Kidney (tissue), 14 donors: ENCODE results near the gene DSCAML1. TPM values are rescaled to one million over a fixed set of nuclear protein-coding genes. Genes with fewer than 3 reads are reported as not detected.

Experiments used
- DNase-seq, 5 donors: peaks; one replicate each; pipeline ENCODE4 v3.0.0-alpha.2; 2013 to 2020
- FAIRE-seq: peaks from 2 replicates; lab custom pipeline; 2012; peaks lifted over from hg19 to GRCh38; lab: Jason Lieb, UNC
- H3K27ac ChIP-seq, 2 donors: one replicate each; pipeline ENCODE4 v1.7.0; 2013; ENCODE audit warnings: low read depth in 2 of 2, low read length in 2 of 2, inconsistent platforms in 1 of 2
- H3K27me3 ChIP-seq: one replicate; pipeline ENCODE4 v1.7.1; 2013; ENCODE audit warnings: low read length, inconsistent platforms; ENCODE audit not compliant: control insufficient read depth, insufficient read depth
- H3K36me3 ChIP-seq, 3 donors: one replicate each; pipeline versions ENCODE4 v1.7.0 to v1.7.1; 2013; ENCODE audit warnings: low read length in 3 of 3, control low read depth in 1 of 3, inconsistent platforms in 1 of 3; ENCODE audit not compliant: insufficient read depth in 3 of 3, control insufficient read depth in 2 of 3
- H3K4me1 ChIP-seq, 3 donors: one replicate each; pipeline versions ENCODE4 v1.7.0 to v1.7.1; 2013; ENCODE audit warnings: low read length in 3 of 3, inconsistent platforms in 1 of 3, low read depth in 1 of 3; ENCODE audit not compliant: control insufficient read depth in 2 of 3, insufficient read depth in 2 of 3
- H3K4me3 ChIP-seq, 3 donors: one replicate each; pipeline versions ENCODE4 v1.7.0 to v1.8.1; 2013; ENCODE audit warnings: low read length in 3 of 3, control low read depth in 1 of 3, inconsistent platforms in 1 of 3
- H3K9ac ChIP-seq, 3 donors: one replicate each; pipeline versions ENCODE4 v1.7.0 to v1.7.1; 2013; ENCODE audit warnings: low read length in 3 of 3, control low read depth in 1 of 3, inconsistent platforms in 1 of 3
- H3K9me3 ChIP-seq, 3 donors: one replicate each; pipeline versions ENCODE4 v1.7.0 to v1.7.1; 2013; ENCODE audit warnings: low read length in 3 of 3, control low read depth in 1 of 3, inconsistent platforms in 1 of 3; ENCODE audit not compliant: control insufficient read depth in 2 of 3, insufficient read depth in 1 of 3
- intact Hi-C: fragments of 100-400 bp; cut with DNase I; formaldehyde crosslinking; loops from one replicate; pipeline ENCODE4 v1.11.1; 2022
- polyA plus RNA-seq: library from polyadenylated mRNA; stranded (reverse); fragments of 350-450 nt; fragmentation: Illumina TruSeq; extraction: RNeasy Lipid Tissue Mini Kit (QIAGEN cat#74804); gene quantifications from one replicate; pipeline ENCODE4 v1.2.3, GENCODE V29; 2014; ENCODE audit warnings: low read depth, low replicate concordance; ENCODE audit not compliant: insufficient read depth
- total RNA-seq: library from RNA; stranded (reverse); fragmentation: NEBNext Ultra II Directional; extraction: Animal tissue kit (Norgen Biotek cat#: 25700); gene quantifications from one replicate; pipeline ENCODE4 v1.2.1, GENCODE V29; 2021
- TF ChIP-seq, protein P1 (sequence below): IDR thresholded peaks from 3 replicates; pipeline ENCODE4 v1.5.1; 2012; ENCODE audit warnings: mild to moderate bottlenecking, moderate library complexity, borderline replicate concordance; ENCODE audit not compliant: insufficient read depth; ENCODE audit errors: extremely low read depth
- donor health status: control.
- donor health status: control.
- donor health status: control.
- donor health status: control.
- donor health status: control.
- donor health status: DM: yes; HTN: yes; CAD: no.
- donor health status: Normal renal cell carcinoma (clear cell type).

Gene DSCAML1
- total and polyA plus RNA-seq, 2 donors from 2014 or later, result 0.95 to 17.3 TPM

DNA sequence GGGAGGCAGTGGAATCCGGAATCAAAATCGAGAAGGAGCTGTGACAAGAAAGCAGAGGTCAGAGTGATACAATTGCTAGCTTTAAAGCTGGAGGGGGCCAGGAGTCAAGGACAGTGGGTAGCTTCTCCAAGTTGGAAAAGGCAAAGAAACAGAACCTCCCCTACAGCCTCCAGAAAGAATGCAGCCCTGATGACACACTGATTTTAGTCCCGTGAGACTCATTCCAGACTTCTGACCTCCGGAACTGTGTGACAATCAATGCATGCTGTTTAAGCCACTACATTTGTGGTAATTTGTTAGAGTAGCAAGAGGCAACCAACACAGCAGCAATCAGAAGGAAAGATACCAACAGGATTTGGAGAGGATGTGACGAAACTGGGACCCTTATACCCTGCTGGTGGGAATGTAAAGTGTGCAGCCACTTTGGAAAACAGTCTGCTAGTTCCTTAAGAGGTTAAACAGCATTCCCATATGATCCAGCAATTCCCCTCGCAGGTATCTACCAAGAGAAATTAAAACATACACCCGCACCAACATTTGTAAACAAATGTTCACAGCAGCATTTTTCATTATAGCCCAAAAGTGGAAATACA is 66.7 kb downstream of the DSCAML1 start:
- DNase-seq, result no peak
- no peak for FAIRE-seq
- no peak overlapping the region for H3K4me3 ChIP-seq
- H3K9ac ChIP-seq, result no peak overlapping the region
- no peaks in the 10 kb centered on the region for H3K36me3 ChIP-seq
- H3K27me3 ChIP-seq, result no peaks in the 10 kb centered on the region
- TF ChIP-seq, protein P1, sequence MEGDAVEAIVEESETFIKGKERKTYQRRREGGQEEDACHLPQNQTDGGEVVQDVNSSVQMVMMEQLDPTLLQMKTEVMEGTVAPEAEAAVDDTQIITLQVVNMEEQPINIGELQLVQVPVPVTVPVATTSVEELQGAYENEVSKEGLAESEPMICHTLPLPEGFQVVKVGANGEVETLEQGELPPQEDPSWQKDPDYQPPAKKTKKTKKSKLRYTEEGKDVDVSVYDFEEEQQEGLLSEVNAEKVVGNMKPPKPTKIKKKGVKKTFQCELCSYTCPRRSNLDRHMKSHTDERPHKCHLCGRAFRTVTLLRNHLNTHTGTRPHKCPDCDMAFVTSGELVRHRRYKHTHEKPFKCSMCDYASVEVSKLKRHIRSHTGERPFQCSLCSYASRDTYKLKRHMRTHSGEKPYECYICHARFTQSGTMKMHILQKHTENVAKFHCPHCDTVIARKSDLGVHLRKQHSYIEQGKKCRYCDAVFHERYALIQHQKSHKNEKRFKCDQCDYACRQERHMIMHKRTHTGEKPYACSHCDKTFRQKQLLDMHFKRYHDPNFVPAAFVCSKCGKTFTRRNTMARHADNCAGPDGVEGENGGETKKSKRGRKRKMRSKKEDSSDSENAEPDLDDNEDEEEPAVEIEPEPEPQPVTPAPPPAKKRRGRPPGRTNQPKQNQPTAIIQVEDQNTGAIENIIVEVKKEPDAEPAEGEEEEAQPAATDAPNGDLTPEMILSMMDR, result no peak
- H3K4me1 ChIP-seq, result peaks cover 0 to 1% (median 0%) of the 10 kb centered on the region in 3 donors
- H3K27ac ChIP-seq, result no peak overlapping the region
- no peaks in the 10 kb centered on the region for H3K9me3 ChIP-seq
- intact Hi-C loops, result no loop called here

GRCh38 chr11:117725048-117725734 is 71.8 kb downstream of the DSCAML1 start:
- no peak overlapping the region for H3K9ac ChIP-seq
- no peak overlapping the region for H3K4me3 ChIP-seq
- peaks cover 2 to 8% (median 6%) of the 10 kb centered on the region in 3 donors for H3K4me1 ChIP-seq
- TF ChIP-seq, protein P1, result no peak
- no peak overlapping the region for H3K27ac ChIP-seq
- no peaks in the 10 kb centered on the region for H3K9me3 ChIP-seq
- FAIRE-seq, result no peak
- peaks cover 2% of the 10 kb centered on the region for H3K27me3 ChIP-seq
- DNase-seq, result peak in 2 of 5 donors; percentile 52 to 55
- H3K36me3 ChIP-seq, result no peaks in the 10 kb centered on the region
- intact Hi-C loops, result no loop called here

DNA sequence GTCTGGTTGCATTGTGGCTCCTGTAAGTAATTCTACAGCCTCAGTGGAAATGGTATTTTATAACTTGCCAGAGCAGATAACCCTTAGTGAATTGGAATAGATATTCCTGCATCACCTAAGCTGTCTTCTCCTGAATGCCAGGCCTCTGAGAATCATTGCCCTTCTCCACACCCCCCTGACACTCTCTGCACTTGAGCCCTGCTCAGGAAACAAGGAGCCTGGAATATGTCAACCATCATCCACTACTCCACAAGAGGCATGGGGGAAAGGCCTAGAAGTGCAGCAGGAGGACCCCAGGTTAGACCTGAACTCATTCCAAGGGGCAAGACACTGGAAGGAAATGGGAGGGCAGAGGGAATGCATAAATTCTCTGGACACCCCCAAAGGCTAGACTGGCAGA is 72.4 kb downstream of the DSCAML1 start:
- intact Hi-C loops, result no loop called here
- TF ChIP-seq, protein P1, result no peak
- H3K4me3 ChIP-seq, result no peak overlapping the region
- no peak overlapping the region for H3K27ac ChIP-seq
- peaks cover 2% of the 10 kb centered on the region for H3K27me3 ChIP-seq
- H3K36me3 ChIP-seq, result no peaks in the 10 kb centered on the region
- H3K9ac ChIP-seq, result no peak overlapping the region
- H3K9me3 ChIP-seq, result no peaks in the 10 kb centered on the region
- H3K4me1 ChIP-seq, result peaks cover 2 to 8% (median 6%) of the 10 kb centered on the region in 3 donors
- FAIRE-seq (no peak), DNase-seq (no peak)
